ENCODE measurements around the gene SLC39A11. TPM values are rescaled to one million over a fixed set of nuclear protein-coding genes. Genes with fewer than 3 reads are reported as not detected.

The SLC39A11 gene
- total and polyA plus RNA-seq, 4 donors, result 18.9 to 44.9 (median 28.2) TPM

DNA sequence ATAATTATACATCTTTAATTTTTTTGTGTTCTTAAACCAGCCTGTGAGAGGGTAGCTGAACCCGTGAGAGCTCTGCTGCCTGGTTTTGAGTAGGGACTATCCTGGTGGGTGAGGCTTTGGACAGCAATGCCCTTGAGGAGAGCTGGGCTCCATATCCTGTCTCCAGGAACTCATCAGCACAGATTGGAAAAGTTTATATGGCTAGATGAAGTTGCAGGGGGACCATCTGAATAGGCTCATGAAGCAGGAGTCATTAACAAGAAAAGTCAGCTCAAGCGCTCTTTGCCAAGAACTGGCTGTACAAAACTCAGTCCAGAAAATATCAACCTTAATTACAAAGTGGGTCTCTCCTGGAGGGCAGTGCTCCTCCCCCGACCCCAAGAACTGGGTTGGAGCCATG lies 38.5 kb upstream of the SLC39A11 start:
- DNase-seq (ENCODE audit: low spot score), result no peak
- Histone ChIP-seq H3K27ac (ENCODE audit: low read depth in 1 of 2, low read length in 2 of 2) (no peak overlapping the region), H3K9ac (ENCODE audit: low read depth in 1 of 2, low read length in 2 of 2) (no peak overlapping the region), H3K4me1 (ENCODE audit: control insufficient read depth in 4 of 4, insufficient read depth in 4 of 4, low read length in 3 of 4) (peaks cover 0 to 2% (median 0%) of the 10 kb centered on the region in 4 donors), H3K9me3 (ENCODE audit: control insufficient read depth in 4 of 4, low read length in 3 of 4) (no peaks in the 10 kb centered on the region), H3K4me3 (ENCODE audit: low read depth in 1 of 3, low read length in 3 of 3) (no peak overlapping the region), H3K27me3 (ENCODE audit: control insufficient read depth in 4 of 4, insufficient read depth in 4 of 4, low read length in 3 of 4) (no peaks in the 10 kb centered on the region), H3K36me3 (ENCODE audit: control insufficient read depth in 4 of 4, insufficient read depth in 3 of 4, low read depth in 1 of 4, low read length in 3 of 4) (no peaks in the 10 kb centered on the region)
- WGBS, result 92% methylated on average over 3 of the region's 3 CpGs
- no peak for TF ChIP-seq HNF4G (IDR thresholded peaks at IDR 0.05)
- no peak for TF ChIP-seq RAD21 (IDR thresholded peaks at IDR 0.05)
- TF ChIP-seq, protein P1, sequence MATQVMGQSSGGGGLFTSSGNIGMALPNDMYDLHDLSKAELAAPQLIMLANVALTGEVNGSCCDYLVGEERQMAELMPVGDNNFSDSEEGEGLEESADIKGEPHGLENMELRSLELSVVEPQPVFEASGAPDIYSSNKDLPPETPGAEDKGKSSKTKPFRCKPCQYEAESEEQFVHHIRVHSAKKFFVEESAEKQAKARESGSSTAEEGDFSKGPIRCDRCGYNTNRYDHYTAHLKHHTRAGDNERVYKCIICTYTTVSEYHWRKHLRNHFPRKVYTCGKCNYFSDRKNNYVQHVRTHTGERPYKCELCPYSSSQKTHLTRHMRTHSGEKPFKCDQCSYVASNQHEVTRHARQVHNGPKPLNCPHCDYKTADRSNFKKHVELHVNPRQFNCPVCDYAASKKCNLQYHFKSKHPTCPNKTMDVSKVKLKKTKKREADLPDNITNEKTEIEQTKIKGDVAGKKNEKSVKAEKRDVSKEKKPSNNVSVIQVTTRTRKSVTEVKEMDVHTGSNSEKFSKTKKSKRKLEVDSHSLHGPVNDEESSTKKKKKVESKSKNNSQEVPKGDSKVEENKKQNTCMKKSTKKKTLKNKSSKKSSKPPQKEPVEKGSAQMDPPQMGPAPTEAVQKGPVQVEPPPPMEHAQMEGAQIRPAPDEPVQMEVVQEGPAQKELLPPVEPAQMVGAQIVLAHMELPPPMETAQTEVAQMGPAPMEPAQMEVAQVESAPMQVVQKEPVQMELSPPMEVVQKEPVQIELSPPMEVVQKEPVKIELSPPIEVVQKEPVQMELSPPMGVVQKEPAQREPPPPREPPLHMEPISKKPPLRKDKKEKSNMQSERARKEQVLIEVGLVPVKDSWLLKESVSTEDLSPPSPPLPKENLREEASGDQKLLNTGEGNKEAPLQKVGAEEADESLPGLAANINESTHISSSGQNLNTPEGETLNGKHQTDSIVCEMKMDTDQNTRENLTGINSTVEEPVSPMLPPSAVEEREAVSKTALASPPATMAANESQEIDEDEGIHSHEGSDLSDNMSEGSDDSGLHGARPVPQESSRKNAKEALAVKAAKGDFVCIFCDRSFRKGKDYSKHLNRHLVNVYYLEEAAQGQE (IDR thresholded peaks at IDR 0.05), result no peak
- TF ChIP-seq GABPA (IDR thresholded peaks at IDR 0.05 in 1 of 2, conservative IDR thresholded peaks at IDR 0.05 in 1 of 2), result no peak
- TF ChIP-seq, protein P2, sequence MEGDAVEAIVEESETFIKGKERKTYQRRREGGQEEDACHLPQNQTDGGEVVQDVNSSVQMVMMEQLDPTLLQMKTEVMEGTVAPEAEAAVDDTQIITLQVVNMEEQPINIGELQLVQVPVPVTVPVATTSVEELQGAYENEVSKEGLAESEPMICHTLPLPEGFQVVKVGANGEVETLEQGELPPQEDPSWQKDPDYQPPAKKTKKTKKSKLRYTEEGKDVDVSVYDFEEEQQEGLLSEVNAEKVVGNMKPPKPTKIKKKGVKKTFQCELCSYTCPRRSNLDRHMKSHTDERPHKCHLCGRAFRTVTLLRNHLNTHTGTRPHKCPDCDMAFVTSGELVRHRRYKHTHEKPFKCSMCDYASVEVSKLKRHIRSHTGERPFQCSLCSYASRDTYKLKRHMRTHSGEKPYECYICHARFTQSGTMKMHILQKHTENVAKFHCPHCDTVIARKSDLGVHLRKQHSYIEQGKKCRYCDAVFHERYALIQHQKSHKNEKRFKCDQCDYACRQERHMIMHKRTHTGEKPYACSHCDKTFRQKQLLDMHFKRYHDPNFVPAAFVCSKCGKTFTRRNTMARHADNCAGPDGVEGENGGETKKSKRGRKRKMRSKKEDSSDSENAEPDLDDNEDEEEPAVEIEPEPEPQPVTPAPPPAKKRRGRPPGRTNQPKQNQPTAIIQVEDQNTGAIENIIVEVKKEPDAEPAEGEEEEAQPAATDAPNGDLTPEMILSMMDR (IDR thresholded peaks at IDR 0.05; ENCODE audit: low read depth, low read length, missing input control), result no peak
- TF ChIP-seq, protein P3, sequence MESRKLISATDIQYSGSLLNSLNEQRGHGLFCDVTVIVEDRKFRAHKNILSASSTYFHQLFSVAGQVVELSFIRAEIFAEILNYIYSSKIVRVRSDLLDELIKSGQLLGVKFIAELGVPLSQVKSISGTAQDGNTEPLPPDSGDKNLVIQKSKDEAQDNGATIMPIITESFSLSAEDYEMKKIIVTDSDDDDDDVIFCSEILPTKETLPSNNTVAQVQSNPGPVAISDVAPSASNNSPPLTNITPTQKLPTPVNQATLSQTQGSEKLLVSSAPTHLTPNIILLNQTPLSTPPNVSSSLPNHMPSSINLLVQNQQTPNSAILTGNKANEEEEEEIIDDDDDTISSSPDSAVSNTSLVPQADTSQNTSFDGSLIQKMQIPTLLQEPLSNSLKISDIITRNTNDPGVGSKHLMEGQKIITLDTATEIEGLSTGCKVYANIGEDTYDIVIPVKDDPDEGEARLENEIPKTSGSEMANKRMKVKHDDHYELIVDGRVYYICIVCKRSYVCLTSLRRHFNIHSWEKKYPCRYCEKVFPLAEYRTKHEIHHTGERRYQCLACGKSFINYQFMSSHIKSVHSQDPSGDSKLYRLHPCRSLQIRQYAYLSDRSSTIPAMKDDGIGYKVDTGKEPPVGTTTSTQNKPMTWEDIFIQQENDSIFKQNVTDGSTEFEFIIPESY (IDR thresholded peaks at IDR 0.05), result no peak
- TF ChIP-seq, protein P4, sequence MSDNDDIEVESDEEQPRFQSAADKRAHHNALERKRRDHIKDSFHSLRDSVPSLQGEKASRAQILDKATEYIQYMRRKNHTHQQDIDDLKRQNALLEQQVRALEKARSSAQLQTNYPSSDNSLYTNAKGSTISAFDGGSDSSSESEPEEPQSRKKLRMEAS (IDR thresholded peaks at IDR 0.05), result no peak
- no peak for TF ChIP-seq HNF4A (conservative IDR thresholded peaks at IDR 0.05)
- TF ChIP-seq NR2F2 (IDR thresholded peaks at IDR 0.05), result no peak
- no peak for TF ChIP-seq JUND (IDR thresholded peaks at IDR 0.05)
- no peak for TF ChIP-seq RXRA (IDR thresholded peaks at IDR 0.05)
- TF ChIP-seq YY1 (IDR thresholded peaks at IDR 0.05), result no peak
- TF ChIP-seq FOXA2 (IDR thresholded peaks at IDR 0.05), result no peak
- TF ChIP-seq FOXA1 (IDR thresholded peaks at IDR 0.05), result no peak
- TF ChIP-seq TAF1 (conservative IDR thresholded peaks at IDR 0.05), result no peak
- TF ChIP-seq, protein P5, sequence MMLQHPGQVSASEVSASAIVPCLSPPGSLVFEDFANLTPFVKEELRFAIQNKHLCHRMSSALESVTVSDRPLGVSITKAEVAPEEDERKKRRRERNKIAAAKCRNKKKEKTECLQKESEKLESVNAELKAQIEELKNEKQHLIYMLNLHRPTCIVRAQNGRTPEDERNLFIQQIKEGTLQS (IDR thresholded peaks at IDR 0.05), result no peak
- TF ChIP-seq SP1 (IDR thresholded peaks at IDR 0.05), result no peak
- TF ChIP-seq EGR1 (IDR thresholded peaks at IDR 0.05; ENCODE audit: low read depth in 2 of 2), result no peak
